Neural progenitor cell (in vitro differentiated cells): Measurements from ENCODE around the gene NR1H3.

Experiments used
- EZH2 ChIP-seq: fragments of 200-600 bp; sonication (generic); IDR thresholded peaks from 2 replicates; pipeline ENCODE4 v1.6.1; 2017; ENCODE audit warnings: antibody characterized with exemption, mild to moderate bottlenecking, moderate library complexity
- TF ChIP-seq, protein P1 (sequence below): fragments of 200-600 bp; sonication (generic); IDR thresholded peaks from 2 replicates; pipeline ENCODE4 v1.5.1; 2017; ENCODE audit warnings: antibody characterized with exemption, mild to moderate bottlenecking

DNA sequence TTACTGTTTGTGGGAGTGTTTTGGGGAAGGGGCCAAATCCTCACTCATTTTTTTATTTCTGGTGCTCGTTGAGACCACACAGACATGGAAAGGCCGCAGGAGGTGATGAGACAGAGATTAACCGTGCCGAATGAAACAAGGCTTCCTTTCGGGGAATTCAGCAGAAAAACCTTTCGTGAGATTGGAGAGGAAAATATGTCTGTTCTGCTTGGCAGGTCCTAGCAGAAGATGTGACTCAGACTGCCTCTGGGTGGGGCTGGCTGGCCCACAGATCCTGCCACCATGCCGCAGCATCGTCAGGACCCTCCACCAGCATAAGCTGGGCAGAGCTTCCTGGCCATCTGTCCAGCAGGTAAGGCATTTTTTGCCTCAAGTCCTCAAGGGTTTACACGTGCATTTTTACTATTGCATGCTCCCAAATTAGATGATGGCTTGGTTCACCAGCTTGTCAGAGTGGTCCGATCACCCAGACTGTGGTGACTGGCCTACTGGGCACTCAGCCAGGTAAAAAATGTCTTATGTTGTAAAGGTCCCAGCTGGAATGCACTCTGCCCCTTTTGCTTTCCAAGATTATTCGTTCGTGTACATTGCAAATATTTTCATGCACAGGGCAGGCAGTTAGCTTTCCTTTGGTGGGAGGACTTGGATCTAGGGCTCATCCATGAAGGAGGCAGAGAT, 41.5 kb upstream of the NR1H3 start:
- TF ChIP-seq, protein P1, sequence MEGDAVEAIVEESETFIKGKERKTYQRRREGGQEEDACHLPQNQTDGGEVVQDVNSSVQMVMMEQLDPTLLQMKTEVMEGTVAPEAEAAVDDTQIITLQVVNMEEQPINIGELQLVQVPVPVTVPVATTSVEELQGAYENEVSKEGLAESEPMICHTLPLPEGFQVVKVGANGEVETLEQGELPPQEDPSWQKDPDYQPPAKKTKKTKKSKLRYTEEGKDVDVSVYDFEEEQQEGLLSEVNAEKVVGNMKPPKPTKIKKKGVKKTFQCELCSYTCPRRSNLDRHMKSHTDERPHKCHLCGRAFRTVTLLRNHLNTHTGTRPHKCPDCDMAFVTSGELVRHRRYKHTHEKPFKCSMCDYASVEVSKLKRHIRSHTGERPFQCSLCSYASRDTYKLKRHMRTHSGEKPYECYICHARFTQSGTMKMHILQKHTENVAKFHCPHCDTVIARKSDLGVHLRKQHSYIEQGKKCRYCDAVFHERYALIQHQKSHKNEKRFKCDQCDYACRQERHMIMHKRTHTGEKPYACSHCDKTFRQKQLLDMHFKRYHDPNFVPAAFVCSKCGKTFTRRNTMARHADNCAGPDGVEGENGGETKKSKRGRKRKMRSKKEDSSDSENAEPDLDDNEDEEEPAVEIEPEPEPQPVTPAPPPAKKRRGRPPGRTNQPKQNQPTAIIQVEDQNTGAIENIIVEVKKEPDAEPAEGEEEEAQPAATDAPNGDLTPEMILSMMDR: peak; percentile 19
- no peak for TF ChIP-seq EZH2
